ENCODE measurements around the gene SELENOI.
"Not testable (repeated sequence)": the region's sequence is repeated elsewhere in the genome, so short reads cannot be mapped to it uniquely, and the experiment has no call there.

SELENOI gene, protein sequence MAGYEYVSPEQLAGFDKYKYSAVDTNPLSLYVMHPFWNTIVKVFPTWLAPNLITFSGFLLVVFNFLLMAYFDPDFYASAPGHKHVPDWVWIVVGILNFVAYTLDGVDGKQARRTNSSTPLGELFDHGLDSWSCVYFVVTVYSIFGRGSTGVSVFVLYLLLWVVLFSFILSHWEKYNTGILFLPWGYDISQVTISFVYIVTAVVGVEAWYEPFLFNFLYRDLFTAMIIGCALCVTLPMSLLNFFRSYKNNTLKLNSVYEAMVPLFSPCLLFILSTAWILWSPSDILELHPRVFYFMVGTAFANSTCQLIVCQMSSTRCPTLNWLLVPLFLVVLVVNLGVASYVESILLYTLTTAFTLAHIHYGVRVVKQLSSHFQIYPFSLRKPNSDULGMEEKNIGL

DNA sequence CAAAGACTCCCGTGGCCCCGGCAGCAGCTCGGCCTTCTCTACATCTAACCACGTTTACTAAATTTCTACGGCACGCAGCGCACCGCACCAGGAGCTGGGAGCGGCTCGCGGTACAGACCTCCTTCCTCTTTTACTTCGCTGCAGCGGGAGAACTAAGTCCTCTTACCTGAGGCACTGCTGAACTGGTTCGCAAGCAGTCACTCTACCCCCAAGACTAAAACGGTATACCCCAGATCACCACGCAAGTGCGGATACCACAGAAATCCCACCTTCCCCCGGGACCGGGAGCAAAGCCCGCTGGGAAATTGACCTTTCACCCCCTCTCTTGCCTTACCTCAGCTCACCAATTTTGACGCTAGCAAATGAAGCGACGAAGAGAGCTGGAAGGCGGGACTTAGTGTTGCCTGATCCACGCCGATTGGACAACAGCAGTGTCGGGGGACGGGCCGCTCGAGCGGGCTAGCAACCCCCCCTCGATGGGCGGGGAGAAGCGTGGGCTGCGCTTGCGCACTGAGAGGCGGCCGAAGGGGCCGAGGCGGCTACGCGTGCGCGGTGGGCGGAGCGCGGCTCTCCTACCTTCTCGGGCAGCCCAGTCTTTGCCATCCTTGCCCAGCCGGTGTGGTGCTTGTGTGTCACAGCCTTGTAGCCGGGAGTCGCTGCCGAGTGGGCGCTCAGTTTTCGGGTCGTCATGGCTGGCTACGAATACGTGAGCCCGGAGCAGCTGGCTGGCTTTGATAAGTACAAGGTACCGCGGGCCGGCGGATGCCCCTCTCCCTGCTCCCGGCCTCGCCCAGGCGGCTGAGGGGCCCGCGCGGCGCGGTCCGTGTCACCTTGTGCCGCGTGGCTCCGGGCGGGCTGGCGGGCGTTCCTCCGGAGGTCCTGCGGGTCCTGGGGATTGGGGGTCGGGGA, at the start of gene SELENOI:
Gene SELENOI (plus strand): TSS at position 599 of the 909 bp plus-strand sequence. CDS start 90 bp downstream, at position 689.
- peak; percentile 99 for DNase-seq

DNA sequence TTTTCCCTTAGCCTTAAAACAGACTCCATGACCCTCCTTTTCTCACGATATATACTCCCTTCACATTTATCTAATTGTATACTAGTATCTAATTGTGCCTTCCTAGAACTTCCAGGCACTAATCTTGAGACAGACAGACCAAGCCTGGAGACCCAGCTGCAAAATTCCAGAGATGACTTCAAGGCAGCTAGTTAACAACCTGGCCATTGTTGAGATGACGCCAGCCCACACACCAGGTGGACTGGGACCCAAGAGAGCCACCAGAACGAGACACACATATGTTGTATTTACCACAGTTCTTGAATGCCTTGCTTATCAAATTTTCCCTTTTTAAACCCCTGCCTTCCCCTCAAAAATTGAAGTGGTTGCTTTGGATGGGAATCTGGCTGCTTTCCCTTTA, 48.9 kb upstream of the SELENOI start:
- DNase-seq: no peak

DNA sequence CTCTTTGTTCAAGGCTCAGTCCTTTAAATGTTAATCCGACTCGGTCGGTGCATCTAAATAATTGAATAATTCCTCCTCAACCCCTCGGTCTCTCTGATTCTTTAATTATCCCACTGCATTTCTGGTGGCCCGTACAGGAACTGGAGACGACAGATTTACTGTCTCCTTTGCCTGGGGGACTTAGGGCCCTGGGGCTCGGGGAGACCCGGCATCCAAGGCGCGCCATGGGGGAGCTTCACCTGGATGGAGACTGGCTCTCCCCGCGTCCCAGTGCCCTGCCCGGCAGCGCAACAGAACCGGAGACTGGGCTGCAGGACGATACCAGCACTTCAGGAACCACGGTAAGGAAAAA, 47.7 kb upstream of the SELENOI start:
- no peak for DNase-seq

DNA sequence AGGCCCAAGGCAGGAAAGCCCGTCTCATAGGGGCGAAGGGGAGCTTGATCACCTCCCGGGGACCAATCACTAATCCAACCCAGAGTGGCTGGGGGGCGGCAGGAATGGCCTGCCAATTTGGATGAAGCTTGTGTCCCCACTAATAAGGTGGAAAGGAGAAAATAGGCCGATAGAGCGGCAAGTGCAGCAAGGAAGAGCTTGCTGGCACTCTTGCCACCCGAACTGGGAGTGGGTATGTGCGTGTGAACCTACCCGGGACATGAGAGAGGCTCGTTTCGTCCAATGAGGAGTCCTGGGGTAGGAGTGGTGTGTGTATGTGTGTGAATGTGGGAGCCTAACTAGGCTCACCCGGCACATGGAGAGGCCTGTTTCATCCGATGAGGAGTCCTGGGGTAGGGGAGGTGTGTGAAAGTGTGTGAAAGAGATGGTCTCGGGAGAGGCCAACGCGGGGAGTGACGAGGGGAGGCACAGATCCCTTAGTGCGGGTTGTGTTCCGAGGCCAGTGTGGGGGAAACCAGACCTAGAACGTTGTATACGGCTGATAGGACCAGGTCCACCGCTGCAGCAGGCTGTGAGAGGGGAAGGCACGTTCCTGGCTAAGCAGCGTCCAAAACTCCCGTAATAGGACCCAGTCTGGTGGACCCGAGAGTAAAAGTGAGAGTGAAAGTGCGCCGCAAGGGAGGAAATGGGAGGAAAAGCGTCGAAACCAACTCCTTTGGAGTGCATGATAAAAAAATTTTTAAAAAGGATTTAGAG, 47.1 kb upstream of the SELENOI start:
- DNase-seq: no peak

DNA sequence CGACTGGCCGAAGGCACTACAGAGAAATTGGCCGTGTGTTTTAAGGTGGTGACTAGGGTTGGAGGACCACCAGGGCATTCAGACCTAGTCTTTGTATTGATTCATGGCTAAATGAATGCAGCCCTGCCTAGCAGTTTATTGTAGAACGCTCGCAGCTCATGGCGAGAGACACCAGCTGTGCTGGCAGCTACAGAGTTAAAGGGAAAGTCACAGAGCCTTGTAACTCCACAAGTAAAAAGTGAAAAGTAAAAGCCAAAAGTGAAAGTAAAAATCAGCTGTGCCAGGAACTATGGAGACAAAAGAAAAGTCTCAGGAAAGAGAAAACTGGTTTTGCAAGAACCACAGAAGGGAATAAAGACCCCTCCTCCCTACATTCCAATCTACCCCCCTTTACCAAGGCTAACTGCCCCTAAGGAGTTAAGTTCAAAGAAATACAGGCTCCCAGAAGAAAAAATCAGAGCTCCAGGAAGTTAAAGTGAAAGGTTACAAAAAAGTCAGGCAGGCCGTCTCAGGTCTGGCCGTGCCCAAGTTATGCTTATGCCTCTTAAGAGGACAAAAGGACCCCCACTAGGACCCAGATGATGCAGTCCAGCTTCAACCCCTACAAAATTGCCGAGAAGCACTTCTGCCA, 46.4 kb upstream of the SELENOI start:
- DNase-seq: no peak

DNA sequence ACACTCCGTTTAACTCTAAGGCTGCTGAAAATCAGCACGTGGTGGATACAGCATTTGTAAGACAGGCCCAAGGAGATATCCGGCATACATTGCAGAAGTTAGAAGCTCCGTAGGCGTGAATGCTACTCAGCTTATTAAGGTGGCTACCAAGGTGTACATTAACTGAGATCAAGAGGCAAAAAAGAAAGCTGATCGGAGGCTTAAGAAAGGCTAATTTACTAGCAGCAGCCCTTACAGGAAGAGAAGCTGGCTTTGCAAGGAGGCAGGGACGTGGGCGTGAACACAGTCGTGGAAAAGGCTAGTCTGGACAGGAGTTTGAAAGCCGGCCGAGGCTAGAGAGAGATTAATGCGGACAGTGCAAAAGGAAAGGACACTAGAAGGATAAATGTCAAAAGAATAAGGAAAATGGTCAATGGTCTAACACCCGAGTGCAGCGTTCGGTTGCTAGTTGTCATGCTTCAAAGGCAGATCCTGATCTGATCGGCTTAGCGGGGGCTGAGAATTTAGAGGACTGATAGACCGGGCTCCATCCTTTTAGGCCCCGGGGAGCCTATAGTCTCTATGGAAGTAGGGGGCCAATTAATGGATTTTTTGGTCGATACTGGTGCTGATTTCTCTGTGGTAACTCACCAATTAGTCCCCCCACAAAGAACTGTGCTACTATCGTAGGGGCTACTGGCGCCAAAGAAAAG, 45.6 kb upstream of the SELENOI start:
- no peak for DNase-seq

DNA sequence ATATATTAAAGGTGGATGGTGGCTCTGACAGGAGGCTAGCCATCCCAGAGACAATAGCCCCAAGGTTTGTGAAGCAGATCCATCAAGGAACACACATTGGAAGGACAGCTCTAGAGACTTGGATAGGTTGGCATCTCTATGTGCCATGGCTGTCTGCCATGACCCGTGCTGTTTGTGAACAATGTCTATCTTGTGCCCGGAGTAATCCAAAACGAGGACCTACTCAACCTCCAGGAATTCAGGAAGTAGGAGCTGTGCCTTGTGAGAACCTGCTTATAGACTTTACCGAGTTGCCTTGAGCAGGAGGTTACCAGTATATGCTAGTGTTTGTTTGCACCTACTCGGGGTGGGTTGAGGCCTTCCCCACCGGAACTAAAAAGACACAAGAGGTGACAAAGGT, 43.1 kb upstream of the SELENOI start:
- no peak for DNase-seq

DNA sequence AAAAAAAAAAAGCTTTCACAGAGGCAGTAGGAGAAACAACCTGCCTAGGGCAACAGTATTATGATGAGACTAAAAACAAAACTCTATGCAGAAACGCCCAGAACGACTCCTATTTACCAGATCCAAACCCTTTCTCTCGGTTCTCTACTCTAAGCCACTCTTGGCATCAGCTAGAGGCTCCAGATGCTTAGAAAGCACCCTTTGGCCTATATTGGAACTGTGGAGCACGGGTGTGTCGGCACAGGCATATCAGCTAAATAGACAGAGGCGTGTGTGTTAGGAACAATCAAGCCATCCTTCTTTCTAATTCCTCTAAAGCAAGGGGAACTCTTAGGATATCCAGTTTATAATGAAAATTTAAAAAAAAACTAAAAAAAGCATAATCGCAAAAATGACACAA, 40.8 kb upstream of the SELENOI start:
- DNase-seq: not testable (repeated sequence)

DNA sequence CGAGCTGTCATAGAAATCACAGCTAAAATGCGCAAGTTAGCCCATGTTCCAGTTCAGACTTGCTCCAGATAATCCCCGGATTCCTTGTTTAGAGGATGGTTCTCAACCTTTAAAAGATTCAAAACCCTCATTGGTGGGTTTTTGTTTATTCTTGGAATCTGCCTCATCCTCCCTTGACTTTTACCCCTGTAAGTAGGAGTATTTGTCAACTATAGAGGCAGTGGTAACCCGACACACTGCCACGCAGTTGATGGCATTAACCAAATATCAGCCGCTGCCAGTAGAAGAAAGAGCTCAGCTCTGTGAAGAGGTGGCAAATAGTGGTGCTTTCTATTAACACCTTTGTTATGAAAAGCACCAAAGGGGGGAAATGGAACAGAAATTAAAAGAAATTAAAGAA, 40.4 kb upstream of the SELENOI start:
- DNase-seq: no peak

DNA sequence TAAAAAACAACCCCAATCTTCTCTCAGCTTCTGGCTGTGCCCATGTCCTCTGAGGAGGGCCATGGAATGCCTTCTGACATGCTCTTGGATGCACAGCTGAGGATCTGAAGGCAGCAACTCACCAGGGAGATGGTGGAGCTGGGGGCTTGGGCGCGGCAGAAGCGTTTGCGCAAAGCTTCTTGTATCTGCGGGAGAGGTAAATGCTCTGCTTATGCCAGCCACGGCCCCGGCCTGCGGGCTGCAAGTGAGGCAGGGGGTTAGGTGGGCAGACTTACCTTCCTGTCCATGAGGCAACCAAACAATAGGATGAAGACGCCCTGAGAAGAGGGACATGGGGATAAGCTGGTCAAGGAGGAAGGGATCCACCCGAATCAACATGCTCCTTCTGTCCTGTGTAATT, 36.0 kb upstream of the SELENOI start:
- DNase-seq: no peak

DNA sequence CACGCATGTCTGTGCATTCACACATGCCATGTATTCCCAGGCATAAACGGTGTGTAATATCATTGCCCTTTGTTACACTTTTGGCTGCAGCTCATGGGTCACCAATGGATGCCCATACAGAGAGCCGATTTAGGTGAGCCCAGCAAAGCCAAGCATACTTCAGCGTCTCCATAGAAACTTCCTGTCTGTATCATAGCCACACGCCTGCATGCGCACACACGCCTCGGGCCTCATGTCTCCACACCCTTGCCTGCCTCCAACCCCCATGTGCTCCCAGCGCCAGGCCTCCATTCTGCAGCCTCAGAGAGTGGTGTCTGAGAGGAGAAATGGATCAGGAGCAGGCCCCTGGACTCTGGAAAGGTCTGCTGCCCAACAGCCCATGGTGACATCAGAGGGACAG, 33.5 kb upstream of the SELENOI start:
- DNase-seq: no peak

DNA sequence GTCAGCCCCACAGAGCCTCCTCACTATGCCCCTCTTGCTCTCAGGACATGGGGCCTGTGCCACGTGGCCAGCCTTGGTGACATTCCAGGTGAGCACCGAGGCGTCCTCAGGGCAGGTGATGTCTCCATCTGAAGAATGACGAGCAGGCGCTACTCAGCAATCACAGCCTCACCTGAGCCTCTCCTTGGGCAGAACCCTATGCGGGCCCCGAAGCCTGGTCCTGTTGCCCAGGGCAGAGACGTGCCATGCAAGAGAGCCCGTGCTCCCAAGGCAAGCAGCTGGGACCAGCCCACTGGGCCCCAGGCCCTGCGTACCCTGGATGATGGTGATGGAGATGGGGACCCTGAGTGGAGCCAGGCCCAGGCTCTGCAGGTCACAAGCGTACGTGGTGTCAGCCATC, 32.5 kb upstream of the SELENOI start:
- no peak for DNase-seq

DNA sequence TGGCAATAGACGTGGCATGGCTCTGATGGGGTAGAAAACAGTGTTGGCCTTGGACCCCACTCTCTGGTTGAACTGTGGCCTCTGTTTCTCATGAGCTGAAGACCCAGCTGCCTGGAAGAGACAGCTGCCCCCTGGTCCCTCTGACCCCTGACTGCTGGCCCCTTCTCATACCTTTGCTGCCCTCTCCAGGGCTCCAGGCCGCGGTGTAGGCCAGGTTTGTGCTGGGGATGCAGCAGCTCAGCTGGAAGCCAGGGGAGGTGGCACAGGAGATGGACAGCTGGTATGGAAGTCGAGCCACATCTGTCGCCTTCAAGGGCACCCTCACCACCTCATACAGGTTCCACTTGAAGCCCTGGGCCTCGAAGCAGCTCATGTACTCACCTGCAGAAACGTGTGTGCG, 31.7 kb upstream of the SELENOI start:
- DNase-seq: no peak

DNA sequence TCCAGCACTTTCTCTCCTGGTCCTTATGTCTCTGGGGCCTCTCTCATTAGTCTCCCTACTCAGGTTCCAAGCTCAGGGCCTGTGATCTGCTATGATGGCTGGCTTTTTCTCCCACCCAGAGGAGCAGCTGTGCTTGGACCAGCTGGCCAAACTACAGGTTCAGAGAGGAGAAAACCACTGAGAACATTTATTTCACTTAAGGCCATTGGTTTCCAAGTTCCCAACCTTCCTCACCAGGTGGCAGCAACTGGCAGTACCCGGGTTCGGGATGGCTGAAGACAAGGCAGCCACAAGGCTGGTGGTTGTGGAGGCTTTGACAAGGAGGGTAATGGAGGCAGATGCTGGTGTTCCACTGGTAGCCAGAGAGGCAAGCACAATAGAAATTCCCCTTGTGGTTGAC, 29.9 kb upstream of the SELENOI start:
- no peak for DNase-seq

DNA sequence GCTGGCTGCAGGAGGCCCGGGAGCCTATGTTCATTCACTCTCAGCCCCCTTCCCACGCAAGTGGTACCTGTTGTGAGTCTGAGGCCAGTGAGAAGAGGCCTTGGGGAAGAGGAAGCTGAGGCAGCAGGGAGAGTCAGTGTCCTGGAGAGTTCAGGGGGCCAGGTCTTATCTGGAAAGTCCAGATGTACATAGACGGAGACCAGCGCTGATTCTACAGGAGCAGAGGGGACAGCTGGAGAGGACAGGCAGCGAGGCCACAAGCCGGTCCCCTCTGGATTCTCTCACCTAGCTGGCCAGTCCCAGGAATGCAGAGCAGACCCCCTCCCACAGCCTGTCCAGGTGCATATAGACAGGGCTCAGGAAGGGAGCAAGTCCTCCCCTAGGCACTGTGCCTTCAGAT, 29.1 kb upstream of the SELENOI start:
- DNase-seq: no peak

DNA sequence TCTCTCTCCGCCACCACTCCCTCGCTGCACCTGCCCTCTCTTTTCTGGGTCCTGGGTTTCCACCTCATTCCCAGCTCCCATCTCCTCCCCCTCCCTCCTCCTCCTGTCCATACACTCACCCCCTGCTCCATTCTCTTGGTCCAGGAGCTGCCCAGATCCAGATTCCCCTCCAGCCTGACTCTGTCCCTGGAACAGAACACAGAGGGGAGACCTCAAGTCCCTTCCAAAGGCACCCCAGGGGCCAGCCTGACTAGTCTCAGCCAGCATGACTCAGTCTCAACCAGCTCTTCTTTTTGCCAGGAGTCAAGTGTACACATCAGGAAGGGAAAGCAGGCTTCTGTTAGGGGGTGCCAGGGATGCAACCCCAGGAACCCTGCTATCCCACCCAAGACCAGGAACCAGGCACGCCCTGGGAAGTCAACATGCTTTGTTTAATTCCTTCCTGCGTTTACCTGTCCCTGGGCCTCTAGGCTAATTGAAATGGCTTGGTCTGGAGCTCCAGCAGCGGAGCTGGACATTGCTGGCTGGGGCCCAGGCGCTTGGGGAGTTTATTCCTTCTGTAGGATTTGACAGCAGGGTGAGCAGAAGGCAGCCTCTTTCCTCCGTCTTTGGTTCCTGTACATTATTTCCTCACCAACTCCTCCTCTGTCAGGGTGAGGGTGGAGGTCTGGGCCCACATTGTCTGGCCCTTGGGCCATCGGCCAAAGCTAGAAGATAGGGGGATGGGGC, 28.4 kb upstream of the SELENOI start:
- no peak for DNase-seq

DNA sequence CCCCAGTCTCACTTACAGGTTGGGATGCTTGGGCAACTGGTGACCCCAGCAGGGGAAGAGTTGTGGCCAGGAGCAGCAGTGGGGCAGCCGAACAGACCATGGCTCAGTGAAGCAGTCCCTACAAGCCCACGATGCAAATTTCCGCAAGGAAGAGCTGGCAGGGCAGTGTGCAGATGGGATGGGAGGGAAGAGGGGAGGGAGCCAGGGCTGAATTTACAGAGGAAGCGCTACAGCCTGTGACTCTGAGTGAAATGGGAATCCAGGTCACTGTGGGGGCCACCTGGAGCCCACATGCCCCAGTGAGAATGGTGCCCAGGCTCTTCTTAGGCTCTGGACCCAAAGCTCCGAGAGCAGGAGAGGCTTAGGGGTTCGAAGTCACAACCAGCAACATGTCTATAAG, 27.0 kb upstream of the SELENOI start:
- DNase-seq: no peak

DNA sequence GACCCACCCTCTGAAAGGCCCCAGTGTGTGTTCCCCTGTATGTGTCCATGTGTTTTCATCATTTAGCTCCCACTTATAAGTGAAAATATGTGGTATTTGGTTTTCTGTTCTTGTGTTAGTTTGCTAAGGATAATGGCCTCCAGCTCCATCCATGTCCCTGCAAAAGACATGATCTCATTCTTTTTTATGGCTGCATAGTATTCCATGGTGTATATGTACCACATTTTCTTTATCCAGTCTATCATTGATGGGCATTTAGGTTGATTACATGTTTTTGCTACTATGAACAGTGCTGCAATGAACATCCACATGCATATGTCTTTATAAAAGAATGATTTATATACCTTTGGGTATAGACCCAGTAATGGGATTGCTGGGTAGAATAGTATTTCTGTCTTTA, 21.5 kb upstream of the SELENOI start:
- not testable (repeated sequence) for DNase-seq

DNA sequence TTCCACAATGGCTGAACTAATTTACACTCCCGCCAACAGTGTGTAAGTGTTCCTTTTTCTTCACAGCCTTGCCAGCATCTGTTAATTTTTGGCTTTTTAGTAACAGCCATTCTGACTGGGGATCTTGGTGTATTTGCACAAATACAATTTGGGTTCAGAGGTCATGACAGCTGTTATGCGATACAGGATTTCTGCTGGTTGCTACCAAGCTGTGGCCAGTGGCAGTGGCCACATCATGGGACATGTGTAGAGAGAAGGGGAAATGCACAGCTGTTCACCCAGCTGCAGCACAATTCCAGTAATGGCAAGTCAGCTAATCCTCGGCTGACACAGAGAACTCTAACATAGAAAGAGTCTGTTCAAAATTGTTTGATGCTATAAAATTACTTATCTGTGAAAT, 21.0 kb upstream of the SELENOI start:
- DNase-seq: no peak

DNA sequence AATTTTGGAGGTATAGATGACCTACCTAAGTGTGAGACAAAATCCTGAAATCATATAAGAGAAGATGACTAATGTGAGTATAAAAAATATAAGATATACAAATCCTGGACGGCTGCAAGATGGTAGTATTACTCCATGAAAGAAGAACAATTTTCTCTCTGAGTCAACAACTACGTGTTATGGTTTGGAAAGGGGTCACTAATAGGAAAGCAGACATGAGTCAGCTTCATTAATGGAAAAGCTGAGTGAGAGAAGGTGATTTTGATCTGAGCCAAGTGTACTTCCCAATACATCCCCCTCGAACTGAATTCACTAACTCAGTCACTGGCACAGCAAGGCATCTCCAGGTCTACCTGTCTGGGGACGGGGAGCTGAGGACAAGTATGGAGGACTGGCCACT, 20.1 kb upstream of the SELENOI start:
- no peak for DNase-seq

DNA sequence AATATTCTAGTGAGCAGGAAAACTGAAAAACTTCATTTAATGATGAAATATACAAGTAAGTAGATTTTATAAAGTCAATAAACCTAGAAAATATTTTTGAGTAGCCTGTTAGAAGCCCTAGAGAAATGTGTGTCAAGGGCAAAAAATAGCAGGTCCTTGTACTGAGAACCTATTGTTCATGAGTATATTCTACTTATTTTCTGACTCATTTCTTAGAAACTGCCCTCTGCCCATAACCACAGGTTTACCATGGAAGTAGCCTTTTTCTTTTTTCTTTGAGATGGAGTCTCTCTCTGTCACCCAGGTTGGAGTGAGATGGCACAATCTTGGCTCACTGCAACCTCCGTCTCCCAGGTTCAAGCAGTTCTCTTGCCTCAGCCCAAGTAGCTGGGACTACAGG, 19.4 kb upstream of the SELENOI start:
- DNase-seq: no peak
